ENCODE data around the gene USP10.

DNA sequence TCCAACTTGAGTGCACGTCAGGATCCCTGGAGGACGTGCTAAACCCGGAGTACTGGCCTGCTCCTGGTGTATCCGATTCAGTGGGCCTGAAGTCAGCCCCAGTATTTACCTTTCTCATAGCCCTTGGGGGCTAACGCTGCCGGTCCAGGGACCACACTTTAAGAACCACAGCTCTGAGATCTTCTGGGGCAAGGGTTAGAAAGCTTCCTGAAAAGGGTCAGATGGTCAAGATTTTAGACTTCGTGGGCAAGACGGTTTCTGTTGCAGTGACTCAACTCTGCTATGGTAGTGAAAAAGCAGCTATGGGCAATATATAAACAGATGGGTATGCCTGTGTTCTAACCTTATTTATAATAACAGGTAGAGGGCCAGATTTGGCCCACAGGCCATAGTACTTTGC lies 14.6 kb upstream of the USP10 start:
- TF ChIP-seq POLR2A (IDR thresholded peaks at IDR 0.05) (no peak), CTCF (IDR thresholded peaks at IDR 0.05) (no peak)

Data from tibial nerve (tissue), 3 donors.